8988T (cell line): ENCODE measurements around the gene BAIAP2L2.
"Not testable (repeated sequence)": the region's sequence is repeated elsewhere in the genome, so short reads cannot be mapped to it uniquely, and the experiment has no call there.

Experiments
- DNase-seq: peaks from one replicate; pipeline ENCODE4 v3.0.0; 2011

Gene BAIAP2L2

DNA sequence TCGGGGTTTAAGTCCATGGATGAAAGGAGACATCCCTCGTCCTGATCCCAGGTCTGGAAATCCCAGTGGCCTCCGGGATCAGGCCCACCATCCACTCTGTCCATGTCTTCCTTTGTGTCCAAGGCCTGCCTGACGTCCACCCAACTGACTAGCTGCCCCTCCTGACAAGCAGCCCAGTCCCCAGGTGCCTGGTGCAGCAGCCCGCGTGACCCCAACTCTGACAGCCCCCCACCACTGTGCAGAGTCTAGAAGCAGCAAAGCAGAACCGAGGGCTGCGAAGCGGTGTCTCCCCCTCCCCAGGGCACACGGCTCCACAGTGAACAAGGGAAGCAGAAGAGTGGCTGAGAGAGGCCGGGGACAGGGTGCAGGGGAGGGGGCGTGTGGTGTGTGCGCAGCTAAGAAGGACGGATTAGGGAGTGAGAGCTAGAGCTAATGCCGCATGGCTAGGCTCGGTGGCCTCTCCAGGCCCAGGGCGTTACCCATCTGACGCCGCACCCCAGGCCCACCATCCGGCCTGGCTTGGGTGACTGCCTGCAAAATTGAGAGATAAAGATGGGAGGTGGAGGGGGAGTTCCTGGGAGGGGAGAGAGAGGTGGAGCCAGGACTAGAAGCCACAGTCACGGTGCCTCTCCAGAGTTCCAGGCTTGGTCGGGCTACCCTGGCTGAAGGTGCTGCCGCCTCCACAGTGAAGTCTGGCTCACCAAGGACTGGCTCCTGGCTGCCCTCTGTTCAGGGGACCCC lies 16.6 kb upstream of the BAIAP2L2 start:
- no peak for DNase-seq

DNA sequence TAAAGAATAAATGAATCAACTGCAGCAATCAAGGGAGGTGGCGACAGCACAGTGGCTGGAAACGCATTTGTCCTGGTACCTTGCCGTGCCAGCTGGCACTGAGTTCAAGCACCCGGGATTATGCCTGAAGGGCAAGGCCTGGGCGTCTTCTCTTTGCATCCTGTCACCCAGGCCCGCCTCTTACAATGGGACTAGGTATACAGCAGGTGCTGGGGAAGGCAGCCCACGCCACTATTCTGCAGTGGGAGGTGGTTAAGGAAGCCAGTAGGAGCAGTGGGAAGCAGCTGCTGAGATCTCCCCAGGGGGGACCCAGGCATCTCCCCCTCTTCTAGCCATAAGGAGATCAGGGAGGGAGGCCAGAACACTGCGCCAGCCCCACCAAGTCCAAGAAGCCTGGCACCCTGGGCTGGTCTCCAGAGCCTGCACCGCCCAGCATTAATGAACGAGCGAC lies 15.3 kb upstream of the BAIAP2L2 start:
- no peak for DNase-seq

DNA sequence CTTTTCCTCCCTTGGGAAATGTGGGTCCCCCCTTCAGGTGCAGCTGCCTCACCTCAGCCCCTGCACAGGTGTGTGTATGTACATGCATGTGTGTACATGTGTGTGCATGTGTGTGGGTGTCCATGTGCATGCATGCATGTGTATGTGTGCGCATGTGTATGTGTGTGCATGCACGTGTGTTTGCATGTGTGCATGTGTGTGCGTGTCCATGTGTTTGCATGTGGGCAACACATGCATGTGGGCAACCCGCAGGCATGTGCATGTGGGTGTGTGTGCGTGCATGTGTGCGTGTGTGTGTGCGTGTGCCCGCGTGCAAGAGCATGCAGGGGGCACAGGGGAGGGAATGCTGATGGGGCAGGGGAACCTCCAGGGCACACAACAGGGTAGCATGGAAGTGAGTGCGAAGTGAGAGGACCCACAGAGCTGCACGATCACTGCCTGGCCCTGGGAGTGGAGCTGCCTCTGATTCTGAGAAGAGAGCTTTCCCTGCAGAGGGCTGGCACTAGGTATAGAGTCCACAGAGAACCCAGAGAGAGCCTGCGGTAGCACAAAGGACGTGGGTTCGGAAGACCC lies 14.6 kb upstream of the BAIAP2L2 start:
- no peak for DNase-seq

DNA sequence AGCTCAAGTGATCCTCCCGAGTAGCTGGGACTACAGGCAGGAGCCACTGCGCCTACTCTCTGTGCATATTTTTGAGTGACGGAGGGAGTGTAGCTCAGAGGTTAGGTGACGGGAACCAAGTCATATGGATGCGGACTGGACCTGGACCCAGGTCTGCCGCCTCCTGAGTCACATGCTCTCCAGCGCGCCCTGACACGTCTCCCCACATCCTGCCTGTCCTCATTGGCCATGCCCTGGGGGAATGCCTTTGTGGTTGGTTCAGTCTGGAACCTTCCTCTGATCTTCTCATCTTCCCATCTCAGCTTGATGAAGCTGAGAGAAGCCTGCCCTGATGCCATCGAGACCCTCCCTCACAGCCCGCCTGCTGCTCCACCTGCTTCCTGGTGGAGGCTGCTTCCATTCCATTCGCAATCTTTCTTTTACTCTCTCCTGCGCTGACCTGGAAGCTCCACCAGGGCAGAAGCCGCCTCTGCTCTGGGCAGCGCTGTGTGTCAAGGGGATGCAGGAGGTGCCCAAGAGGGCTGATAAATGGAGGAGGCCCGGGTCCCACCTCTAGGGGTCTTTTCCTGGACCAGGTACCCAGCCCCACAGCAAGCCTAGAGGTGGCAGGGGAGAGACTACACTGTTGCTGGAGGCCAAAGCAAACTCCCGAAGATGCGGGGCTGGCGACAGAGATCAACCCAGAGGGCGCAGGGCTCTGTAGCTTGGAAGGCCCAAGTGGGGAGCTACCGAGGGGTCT lies 13.9 kb upstream of the BAIAP2L2 start:
- no peak for DNase-seq

DNA sequence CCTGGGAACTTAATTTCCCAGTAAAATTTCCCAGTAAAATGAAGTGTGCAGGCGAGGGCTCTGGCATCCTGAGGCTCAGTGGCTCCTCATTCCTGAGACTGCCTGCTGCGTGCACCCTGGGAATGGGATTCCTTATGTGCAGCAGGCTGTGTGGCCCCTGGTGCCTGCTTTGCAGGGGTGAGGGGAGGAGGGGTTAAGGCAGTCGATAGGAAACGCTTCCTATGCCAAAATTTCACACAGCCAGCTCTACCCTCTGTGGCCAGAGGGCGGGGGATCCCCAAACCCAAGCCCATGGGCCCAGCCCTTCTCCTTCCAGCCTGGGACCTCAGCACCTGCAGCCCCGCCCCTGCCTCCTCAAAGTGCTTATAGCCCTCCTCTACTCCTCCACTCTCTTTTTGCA lies 12.1 kb upstream of the BAIAP2L2 start:
- no peak for DNase-seq

DNA sequence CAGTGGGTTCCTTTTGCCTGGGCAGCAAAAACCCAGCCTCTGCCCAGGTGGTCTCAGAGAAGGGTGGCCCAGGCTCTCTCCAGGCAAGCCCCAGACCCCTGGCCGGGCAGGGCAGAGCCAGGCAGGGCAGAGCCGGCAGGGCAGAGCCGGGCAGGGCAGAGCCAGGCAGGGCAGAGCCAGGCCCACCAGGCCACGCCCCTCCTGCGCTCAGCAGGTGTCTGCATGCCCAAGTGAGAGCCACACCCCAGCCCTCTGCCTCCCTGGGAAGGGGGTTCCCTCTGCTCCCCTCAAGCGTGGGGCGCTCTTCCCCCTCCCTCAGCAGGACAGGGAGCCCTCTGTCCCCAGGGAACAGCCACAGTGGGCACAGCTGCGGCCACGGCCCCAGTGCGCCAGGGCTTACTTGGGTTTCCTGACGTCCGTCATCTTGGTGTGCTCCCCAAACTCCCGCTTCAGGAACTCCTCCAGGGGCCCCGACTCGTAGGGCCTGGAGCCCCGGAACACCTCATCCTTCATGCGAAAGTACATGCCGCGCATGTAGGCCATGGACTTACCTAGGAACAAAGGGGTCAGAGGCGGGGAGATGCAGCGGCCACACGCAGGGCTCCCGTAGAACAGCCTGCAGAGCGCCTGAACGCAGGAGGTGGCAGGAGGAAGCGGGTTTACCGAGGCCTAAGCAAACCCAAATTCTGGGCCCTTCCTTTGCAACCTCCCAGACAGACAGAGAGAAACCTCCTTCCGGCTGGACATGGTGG lies 10.1 kb upstream of the BAIAP2L2 start:
- no peak for DNase-seq

DNA sequence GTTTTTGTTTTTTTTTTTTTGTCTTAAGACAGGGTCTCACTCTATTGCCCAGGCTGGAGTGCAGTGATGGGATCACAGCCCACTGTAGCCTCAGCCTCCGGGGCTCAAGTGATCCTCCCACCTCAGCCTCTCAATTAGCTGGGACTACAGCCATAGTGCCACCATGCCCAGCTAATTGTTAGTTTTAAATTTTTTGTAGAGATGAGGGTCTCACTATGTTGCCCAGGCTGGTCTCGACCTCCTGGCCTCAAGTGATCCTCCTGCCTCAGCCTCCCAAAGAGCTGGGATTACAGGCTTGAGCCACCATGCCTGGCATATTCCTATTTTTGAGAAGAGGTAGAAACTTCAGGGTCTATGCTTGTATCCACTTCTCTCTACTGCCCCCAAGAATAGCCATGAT lies 8.3 kb upstream of the BAIAP2L2 start:
- DNase-seq, result not testable (repeated sequence)

DNA sequence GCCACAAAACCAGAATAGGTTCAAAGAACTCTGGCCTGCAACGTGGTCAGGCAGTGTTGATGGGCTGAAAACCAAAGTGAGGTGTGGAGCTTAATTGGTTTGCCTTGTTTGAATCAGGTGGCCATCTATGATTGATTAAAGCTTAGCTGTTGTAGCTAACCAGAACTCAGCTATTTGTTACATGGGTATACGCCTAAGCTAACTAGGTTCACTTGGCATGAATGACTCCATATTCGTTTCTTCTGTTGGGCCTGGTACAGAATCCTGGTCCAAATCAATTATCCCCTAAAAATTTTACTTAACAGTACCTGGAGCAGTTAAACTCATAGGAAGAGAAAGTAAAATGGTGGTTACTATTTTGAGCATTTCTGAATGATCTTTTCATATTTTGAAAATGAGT lies 7.7 kb upstream of the BAIAP2L2 start:
- DNase-seq, result no peak

DNA sequence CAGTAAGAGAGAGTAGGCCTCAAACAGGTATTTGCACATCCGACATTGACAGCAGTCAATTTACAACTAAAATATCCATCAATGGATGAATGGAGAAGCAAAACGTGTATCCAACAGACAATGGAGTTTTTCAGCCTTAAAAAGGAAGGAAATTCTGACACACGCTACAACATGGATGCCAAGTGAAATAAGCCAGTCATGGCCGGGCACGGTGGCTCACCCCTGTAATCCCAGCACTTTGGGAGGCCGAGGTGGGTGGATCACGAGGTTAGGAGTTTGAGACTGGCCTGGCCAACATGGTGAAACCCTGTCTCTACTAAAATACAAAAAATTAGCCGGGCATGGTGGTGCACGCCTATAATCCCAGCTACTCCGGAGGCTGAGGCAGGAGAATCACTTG lies 7.1 kb upstream of the BAIAP2L2 start:
- DNase-seq, result not testable (repeated sequence)

DNA sequence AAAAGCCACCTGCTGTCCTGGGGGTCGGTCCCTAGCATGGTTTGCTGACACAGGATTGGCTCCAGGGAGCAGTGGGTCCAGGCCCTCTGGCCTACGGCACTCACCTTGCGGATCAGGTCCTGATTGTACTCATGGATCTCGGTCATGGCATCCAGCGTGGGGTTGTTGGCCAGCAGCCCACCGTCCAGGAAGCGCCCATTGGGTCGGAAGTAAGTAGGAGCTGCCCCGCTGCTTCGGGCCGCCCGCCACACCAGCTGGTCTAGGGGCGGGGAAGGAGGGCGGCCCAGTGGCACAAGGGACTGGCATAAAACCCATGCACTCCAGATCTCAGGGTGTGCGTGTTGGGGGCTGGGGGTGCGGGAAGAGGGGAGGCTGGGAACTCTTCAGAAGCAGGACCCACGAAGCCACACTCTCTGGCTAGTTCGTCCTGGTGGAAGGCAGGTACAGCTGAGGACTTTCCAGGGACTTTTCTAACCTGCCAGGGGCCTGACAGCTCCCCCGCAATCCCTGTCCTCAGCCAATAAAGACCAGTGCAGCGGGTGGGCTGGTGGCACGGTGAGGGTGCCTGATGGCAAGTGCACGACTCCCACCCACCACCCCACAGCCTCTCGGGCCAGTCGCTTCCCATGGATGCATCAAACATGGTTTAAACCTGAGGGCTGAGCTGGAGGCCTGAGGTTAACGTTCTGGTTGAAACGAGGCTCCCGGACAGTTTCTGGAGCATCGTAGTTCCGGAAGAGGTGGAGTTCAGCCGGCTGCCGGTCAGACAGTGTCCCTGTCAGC lies 5.1 kb upstream of the BAIAP2L2 start:
- no peak for DNase-seq

DNA sequence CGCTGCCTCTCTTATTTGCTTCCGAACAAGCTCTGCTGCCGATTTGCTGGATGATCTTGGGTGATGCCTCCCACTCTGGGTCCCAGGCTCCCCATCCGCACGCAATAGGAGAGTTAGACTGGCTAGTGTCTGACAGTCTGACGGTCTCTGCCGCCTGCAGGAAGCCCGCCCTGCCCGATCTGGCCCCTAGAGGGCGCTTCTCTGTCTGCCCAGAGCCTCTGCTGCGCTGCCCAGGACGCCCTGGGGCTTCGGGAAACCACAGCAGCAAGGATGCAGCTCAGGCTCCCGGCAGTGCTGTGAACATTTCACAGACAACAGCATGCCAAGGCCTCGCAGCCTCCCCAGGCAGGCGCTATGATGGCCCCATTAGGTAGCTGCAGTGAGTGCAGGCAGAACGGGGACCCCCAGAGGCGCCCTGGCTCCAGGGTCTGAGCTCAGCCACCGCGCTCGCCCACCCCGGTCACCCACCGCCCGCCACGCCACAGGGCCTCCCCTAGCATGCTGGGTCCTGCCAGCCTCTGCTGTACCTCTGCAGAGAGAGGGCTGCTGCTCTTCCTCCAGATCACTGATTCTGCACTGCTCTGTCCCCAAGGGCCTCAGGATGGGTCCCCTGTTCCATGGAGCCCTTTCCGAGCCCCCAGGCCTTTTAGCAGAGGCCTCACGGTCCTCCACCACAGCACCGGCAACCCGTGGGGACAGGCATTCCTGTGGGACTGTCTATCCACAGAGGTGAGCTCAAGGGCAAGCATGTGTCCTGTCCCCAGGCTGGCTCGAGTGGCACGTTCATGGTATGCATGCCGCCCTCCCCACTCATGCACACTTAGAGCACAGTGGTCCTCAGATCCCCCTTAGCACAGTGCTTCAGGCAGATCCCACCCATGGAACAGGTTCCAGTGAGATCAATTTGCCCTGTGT lies 4.3 kb upstream of the BAIAP2L2 start:
- peak; percentile 97 for DNase-seq

DNA sequence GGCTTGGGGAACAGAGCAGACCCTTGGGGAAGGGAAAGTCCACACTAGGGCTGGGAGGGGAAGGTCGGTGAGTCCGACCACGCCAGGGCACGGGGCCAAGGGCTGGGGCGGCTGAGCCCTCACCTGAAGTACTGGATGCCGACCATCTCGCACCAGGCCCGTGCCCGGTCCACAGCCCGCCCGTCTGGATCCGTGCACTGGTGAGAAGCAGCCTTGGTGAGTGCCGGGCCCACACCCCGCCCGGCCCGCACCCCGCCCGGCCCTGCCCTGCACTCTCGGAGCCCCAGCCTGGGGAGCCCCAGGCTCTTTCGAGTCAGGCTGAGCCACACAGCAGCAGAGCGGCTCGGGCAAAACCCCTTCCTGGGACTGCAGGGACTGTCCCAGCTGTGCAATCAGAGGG lies 1.9 kb upstream of the BAIAP2L2 start:
- no peak for DNase-seq

DNA sequence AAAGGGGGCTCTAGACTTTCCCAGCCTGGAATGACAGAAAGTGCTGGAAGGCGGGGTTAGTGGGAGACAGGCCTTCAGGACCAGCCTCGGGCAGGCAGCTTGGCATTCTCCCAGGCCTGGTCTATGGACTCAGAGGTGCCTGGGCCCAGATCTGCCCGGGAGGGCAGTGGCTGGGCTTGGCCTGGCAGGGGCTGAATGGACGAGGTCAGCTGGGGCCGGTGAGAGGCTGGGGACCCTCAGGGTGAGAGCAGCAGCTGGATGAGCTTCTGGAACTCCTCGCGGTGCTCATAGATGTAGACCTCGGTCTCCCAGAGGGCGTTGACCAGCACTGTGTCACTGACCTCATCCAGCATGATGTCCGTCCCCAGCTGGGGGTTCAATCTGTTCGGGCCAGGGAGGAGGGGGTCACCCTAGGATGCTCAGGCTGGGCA lies 1.5 kb upstream of the BAIAP2L2 start:
- DNase-seq, result no peak

DNA sequence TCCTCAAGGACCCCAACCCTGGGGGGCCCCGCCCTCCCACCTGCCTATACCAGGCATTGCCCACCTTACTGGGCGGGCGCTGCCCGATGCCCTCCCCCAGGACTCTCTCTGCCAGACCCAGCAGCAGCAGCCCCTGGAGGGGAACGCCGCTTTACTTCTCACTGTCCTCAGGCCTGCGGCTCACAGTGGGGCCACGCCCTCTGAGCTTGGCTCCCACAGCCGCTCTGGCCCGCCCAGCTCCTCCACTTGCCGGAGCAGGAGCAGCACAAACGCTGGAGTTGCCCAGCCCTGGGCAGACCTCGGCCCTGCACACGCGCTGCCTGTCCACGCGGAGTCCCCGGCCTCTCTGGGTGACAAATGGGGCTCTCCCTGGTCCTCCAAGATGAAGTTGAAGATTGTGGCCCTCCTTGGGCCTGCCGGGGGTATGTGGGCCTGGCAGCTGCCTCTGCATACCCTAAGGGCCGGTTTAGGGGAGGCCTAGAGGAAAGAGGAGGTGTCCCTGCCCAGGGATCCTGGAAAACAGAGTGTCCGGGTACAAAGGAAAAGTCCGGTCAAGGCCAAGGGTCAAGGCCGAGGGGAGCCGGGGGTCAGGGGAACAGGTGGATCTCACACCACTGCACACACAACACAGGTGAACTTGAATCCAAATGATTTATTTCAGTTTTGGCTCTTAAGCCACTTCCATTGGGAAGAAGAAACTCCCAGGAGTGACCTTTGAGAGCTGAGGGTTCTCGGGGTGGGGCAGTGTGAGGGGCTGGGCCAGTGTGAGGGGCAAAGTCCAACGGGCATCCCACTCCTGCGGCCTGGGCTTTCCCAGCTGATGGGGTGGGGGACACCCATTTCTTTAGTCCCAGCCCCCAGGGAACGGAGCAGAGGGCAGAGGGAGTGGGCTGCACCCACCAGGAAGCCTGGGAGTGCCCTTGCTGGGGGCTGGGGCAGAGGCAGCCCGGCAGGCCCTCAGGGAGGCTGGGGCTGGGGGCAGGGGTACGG lies 674 bp upstream of the BAIAP2L2 start:
- DNase-seq, result no peak

DNA sequence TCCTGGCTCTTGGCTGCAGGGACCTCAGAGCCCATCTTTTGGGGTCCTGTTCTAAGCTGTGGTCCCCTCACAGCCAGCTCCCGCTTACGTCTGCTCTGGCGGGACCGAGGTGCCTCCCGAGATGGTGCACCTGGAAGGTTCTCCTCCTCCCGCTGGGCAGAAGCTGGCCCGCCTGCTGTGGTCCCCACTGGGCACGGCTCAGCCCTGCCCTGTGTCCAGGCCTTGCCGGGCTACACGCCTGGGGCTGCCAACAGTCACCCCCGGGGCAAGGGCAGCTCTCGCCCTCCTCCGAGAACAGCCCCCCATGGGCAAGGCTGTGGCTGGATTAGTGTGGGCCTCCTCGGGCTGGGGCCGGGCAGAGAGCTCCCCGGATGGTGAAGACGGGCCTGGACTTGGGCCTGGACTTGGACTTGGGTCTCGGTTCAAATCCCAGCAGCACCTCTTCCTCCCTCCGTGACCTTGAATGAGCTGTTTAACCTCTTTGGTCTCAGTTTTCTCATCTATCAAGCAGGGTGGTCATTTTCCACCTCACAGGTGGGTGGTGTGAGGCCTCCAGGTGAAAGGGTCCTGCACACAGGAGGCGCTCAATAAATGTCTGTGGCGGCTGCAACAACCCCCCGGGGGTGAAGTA lies 998 bp downstream of the BAIAP2L2 start:
- DNase-seq, result no peak

DNA sequence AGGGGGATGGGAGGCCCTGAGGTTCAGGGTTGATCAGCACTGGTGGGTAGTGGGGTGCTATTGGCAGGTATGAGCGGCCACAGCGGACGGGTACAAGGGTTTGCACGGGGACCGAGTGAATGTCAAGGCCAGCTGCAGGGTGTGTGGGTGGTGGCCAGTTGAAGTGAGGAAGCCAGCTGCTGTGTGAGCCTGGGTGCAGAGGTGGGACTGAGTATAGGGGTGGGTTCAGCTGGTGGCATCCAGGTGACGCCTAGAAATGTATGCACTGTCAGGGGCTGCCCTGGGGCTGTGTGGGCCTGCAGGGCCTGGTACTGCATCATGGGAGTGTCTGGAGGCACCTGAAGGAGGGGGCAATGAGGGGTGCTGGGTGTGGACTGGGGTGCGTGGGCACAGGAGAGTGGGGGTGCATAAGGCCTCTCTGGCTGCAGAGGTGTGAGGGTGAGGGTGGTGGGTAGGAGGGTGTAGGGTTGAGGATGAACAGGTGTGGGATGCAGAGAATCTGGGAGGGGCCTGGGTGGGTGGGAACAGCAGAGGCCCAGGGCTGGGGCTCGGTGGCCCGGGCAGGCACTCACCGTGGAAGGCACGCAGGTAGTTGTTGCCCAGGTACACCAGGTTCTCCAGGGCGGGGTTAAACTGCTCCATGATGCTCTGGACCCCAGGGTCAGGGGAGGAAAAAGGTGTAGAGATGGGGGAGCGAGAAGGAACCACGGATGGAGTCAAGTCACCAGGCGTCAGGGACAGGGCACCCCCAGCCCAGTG lies 1.7 kb downstream of the BAIAP2L2 start:
- no peak for DNase-seq

DNA sequence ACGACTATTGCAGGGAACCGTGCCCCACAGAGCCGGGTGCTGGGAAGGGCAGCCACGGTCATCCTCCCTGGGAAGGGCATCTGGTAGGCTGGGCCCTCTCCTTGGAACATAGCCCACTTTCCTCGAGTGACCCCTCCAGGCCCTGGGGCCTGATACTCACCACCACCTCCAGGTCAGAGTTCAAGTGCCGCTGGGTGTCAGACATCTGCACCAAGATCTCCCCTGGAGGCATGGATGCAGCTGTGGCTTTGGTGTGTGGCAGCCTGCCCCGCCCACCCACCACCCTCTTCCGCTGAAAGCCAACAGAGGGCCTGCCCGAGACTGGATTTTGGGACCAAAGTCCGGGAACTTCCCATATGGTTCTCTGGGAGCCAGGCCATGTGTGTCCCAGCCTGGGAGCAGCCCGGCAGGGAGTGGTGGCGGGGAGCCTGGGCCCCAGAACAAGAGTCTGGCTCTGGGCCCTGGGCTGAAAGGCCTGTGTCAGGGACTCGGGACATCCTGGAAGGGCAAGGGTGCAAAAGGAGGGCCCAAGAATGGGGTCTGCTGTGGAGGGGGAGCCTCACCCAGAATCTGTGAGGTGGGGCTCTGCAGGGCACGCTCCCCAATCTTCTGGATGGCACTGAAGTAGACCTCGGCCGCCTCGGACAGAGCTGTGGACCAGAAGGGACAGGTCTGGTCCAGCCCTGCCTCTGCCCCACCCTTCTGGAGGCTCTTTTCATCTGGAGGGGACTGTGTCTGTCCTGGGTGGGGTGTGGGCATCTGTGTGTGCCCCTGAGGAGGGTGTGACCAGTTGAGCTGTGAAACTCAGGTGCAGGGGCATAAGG lies 2.6 kb downstream of the BAIAP2L2 start:
- DNase-seq, result no peak
